A549 (cell line): ENCODE results near the gene NFIA.

Experiments used
- EHMT2 ChIP-seq: fragments of 200-600 bp; sonication (generic); IDR thresholded peaks from 2 replicates; pipeline ENCODE4 v1.6.1; 2016; ENCODE audit warnings: antibody characterized with exemption, low read depth, mild to moderate bottlenecking, moderate library complexity
- HDAC2 ChIP-seq: fragments of 200-600 bp; sonication (generic); IDR thresholded peaks from 2 replicates; pipeline ENCODE4 v1.6.1; 2016
- HOXA7 ChIP-seq: fragments of 250-450 bp; sonication (Bioruptor Pico); IDR thresholded peaks from 2 replicates; pipeline ENCODE4 v1.5.0; 2020; ENCODE audit warnings: mild to moderate bottlenecking, moderate library complexity
- JUNB ChIP-seq: fragments of >200 bp; sonication (Bioruptor Twin); formaldehyde crosslinking; IDR thresholded peaks from 2 replicates; pipeline ENCODE4 v1.6.1; 2016
- NR3C1 ChIP-seq: fragments of >200 bp; sonication (Bioruptor Twin); formaldehyde crosslinking; IDR thresholded peaks from 3 replicates; pipeline ENCODE4 v1.6.1; 2017
- PHF8 ChIP-seq: fragments of 200-600 bp; sonication (generic); IDR thresholded peaks from 2 replicates; pipeline ENCODE4 v1.6.1; 2016; ENCODE audit warnings: low read depth, mild to moderate bottlenecking, antibody characterized with exemption, moderate library complexity, borderline replicate concordance
- POLR2A ChIP-seq: IDR thresholded peaks from 2 replicates; pipeline ENCODE4 v1.6.1; 2012; ENCODE audit warnings: mild to moderate bottlenecking, low read length
- RAD21 ChIP-seq, 2 experiments: fragments of >200 bp in 1 of 2; sonication (Bioruptor Twin) in 1 of 2; formaldehyde crosslinking in 1 of 2; IDR thresholded peaks in 1 of 2; conservative IDR thresholded peaks in 1 of 2; 2 replicates in 1 of 2; 3 replicates in 1 of 2; pipeline ENCODE4 v1.6.1; 2012 to 2018; ENCODE audit warnings: inconsistent platforms in 1 of 2
- RFX5 ChIP-seq: fragments of 450-650 bp; IDR thresholded peaks from 2 replicates; pipeline ENCODE4 v1.7.1; 2014; ENCODE audit warnings: antibody characterized with exemption, mild to moderate bottlenecking, moderate library complexity
- TF ChIP-seq, protein P1 (sequence below): fragments of 450-650 bp; IDR thresholded peaks from 2 replicates; pipeline ENCODE4 v1.6.1; 2014; ENCODE audit warnings: antibody characterized with exemption
- TF ChIP-seq, protein P2 (sequence below): fragments of >200 bp; sonication (Bioruptor Twin); formaldehyde crosslinking; IDR thresholded peaks from 3 replicates; pipeline ENCODE4 v1.5.1; 2016

DNA sequence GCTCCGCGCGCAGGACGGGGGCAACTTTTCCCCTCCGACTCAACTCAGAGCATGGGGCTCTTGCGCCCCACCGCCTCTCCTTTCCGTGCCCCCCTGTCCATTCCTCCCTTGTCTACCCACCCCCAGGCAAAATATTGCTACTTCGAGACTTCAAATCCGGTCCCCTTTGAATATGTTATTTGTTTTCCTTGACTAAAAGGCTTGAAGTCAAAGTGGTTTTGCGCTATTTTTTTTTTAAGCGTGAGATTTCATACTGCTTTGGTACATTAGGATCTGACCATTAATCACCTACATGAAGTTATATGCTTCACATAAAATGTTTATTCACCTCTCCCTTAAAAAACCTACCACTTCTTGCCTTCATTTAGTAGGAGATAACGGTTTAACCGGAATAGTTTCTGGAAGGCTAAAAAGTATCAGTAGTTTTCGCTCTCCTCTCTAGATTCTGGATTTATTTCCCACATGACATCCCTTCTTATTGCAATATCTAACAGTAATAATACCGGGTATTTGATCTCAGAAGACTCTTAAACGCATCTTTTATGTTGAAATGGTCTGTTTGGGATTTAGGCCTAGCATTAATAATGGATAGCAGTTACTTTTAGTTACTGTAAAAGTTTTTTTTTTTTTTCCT lies 1.6 kb downstream of the NFIA start:
- TF ChIP-seq, protein P1, sequence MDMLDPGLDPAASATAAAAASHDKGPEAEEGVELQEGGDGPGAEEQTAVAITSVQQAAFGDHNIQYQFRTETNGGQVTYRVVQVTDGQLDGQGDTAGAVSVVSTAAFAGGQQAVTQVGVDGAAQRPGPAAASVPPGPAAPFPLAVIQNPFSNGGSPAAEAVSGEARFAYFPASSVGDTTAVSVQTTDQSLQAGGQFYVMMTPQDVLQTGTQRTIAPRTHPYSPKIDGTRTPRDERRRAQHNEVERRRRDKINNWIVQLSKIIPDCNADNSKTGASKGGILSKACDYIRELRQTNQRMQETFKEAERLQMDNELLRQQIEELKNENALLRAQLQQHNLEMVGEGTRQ: no peak
- TF ChIP-seq, protein P2, sequence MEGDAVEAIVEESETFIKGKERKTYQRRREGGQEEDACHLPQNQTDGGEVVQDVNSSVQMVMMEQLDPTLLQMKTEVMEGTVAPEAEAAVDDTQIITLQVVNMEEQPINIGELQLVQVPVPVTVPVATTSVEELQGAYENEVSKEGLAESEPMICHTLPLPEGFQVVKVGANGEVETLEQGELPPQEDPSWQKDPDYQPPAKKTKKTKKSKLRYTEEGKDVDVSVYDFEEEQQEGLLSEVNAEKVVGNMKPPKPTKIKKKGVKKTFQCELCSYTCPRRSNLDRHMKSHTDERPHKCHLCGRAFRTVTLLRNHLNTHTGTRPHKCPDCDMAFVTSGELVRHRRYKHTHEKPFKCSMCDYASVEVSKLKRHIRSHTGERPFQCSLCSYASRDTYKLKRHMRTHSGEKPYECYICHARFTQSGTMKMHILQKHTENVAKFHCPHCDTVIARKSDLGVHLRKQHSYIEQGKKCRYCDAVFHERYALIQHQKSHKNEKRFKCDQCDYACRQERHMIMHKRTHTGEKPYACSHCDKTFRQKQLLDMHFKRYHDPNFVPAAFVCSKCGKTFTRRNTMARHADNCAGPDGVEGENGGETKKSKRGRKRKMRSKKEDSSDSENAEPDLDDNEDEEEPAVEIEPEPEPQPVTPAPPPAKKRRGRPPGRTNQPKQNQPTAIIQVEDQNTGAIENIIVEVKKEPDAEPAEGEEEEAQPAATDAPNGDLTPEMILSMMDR: no peak
- TF ChIP-seq RFX5 (no peak), POLR2A (no peak), EHMT2 (no peak), RAD21 (conservative IDR thresholded peaks at IDR 0.05 in 1 of 2, IDR thresholded peaks at IDR 0.05 in 1 of 2) (no peak), JUNB (no peak), HDAC2 (no peak), HOXA7 (CRISPR knock-in tag) (no peak), NR3C1 (no peak), PHF8 (no peak)
